Measurements from ENCODE around the gene IQGAP2. TPM values are rescaled to one million over a fixed set of nuclear protein-coding genes. Genes with fewer than 3 reads are reported as not detected.
A peak's percentile ranks its signal among the peaks of the same experiment; 100 is the strongest.
"Not testable (repeated sequence)": the region's sequence is repeated elsewhere in the genome, so short reads cannot be mapped to it uniquely, and the experiment has no call there.

IQGAP2 gene
- total RNA-seq, 1 experiment from 2014 or later = not detected

DNA sequence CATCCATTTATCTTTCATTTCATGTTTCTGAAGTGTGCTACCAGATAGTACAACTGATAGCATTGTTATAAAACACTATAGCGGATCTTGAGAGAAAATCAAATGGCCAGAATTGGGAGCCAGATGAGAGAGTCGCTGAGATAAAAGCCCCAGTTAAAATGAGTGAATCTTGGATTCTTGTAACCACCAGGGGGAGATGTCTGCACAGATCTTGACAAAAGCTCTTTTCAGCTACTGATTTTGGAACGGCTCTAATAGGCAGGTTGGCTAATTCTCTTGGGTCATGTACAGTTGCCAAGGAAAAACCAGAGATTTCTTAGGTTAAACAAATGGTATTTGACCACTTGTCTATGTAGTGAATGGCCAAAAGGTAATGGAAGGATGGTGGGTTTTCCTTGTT is 198.4 kb downstream of the IQGAP2 start:
- Histone ChIP-seq H2AFZ (ENCODE audit: low read length) (no peak overlapping the region), H3K9me3 (ENCODE audit: low read length) (no peaks in the 10 kb centered on the region), H3K36me3 (ENCODE audit: low read depth, low read length) (no peaks in the 10 kb centered on the region), H3K9ac (ENCODE audit: low read length) (no peak overlapping the region), H3K4me3 (ENCODE audit: low read length) (no peak overlapping the region), H3K27me3 (ENCODE audit: low read length) (no peaks in the 10 kb centered on the region), H3K4me2 (ENCODE audit: low read length) (no peak overlapping the region), H3F3A (ENCODE audit: low read length, unreplicated experiment) (no peaks in the 10 kb centered on the region), H4K20me1 (ENCODE audit: low read length) (no peaks in the 10 kb centered on the region), H3K79me2 (ENCODE audit: low read length) (no peaks in the 10 kb centered on the region), H3K9me2 (replicated peaks; ENCODE audit: low read length) (no peaks in the 10 kb centered on the region), H3K27ac (ENCODE audit: low read length) (no peak overlapping the region), H3K4me1 (ENCODE audit: insufficient read depth, low read length) (peaks cover 7% of the 10 kb centered on the region)
- no TSS peak for BruUV-seq (replicated peaks)
- POLR2A ChIA-PET (ENCODE audit: unreplicated experiment) = no interaction called here
- DNase-seq (peak; percentile 69), ATAC-seq (peak; percentile 67)
- no peak for TF ChIP-seq EZH2 (IDR thresholded peaks at IDR 0.05; ENCODE audit: low read length, unreplicated experiment)
- TF ChIP-seq, protein P1, sequence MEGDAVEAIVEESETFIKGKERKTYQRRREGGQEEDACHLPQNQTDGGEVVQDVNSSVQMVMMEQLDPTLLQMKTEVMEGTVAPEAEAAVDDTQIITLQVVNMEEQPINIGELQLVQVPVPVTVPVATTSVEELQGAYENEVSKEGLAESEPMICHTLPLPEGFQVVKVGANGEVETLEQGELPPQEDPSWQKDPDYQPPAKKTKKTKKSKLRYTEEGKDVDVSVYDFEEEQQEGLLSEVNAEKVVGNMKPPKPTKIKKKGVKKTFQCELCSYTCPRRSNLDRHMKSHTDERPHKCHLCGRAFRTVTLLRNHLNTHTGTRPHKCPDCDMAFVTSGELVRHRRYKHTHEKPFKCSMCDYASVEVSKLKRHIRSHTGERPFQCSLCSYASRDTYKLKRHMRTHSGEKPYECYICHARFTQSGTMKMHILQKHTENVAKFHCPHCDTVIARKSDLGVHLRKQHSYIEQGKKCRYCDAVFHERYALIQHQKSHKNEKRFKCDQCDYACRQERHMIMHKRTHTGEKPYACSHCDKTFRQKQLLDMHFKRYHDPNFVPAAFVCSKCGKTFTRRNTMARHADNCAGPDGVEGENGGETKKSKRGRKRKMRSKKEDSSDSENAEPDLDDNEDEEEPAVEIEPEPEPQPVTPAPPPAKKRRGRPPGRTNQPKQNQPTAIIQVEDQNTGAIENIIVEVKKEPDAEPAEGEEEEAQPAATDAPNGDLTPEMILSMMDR (conservative IDR thresholded peaks at IDR 0.05; ENCODE audit: low read depth, low read length) = peak; percentile 75
- no peak for TF ChIP-seq EZH2phosphoT487 (IDR thresholded peaks at IDR 0.05; ENCODE audit: borderline replicate concordance, low read length)
- intact Hi-C loops (cut with micrococcal nuclease) = loop anchor here (1.0 to 5.0 kb wide), 7 partner anchors 40 to 415 kb away; partner anchors contain the start of gene F2R
- CTCF ChIA-PET = interaction anchor here (0.6 to 2.0 kb wide), 3 partner anchors 170 to 217 kb away, joined by 5 to 23 read pairs (median 6); no protein-coding TSS in a partner anchor

- H3K9me2 ChIP-seq (replicated peaks; ENCODE audit: low read length) = no peaks in the 10 kb centered on the region
- ChIA-PET CTCF (interaction anchor here (0.7 to 2.0 kb wide), 3 partner anchors 168 to 172 kb away, joined by 4 to 23 read pairs (median 6); no protein-coding TSS in a partner anchor), POLR2A (ENCODE audit: unreplicated experiment) (no interaction called here)
- H3K4me3 ChIP-seq (ENCODE audit: low read length) = no peak overlapping the region
- H2AFZ ChIP-seq (ENCODE audit: low read length) = no peak overlapping the region
- peaks cover 7% of the 10 kb centered on the region for H3K4me1 ChIP-seq (ENCODE audit: insufficient read depth, low read length)
- H3K36me3 ChIP-seq (ENCODE audit: low read depth, low read length) = no peaks in the 10 kb centered on the region
- H3K27ac ChIP-seq (ENCODE audit: low read length) = no peak overlapping the region
- no peaks in the 10 kb centered on the region for H3K27me3 ChIP-seq (ENCODE audit: low read length)
- TF ChIP-seq EZH2 (IDR thresholded peaks at IDR 0.05; ENCODE audit: low read length, unreplicated experiment) = no peak
- TF ChIP-seq EZH2phosphoT487 (IDR thresholded peaks at IDR 0.05; ENCODE audit: borderline replicate concordance, low read length) = no peak
- TF ChIP-seq, protein P1 (conservative IDR thresholded peaks at IDR 0.05; ENCODE audit: low read depth, low read length) = peak; percentile 41; the same call in 1 of the 2 replicates
- H3K9ac ChIP-seq (ENCODE audit: low read length) = no peak overlapping the region
- H3K9me3 ChIP-seq (ENCODE audit: low read length) = no peaks in the 10 kb centered on the region
- H3F3A ChIP-seq (ENCODE audit: low read length, unreplicated experiment) = no peaks in the 10 kb centered on the region
- H3K79me2 ChIP-seq (ENCODE audit: low read length) = no peaks in the 10 kb centered on the region
- no peak overlapping the region for H3K4me2 ChIP-seq (ENCODE audit: low read length)
- intact Hi-C loops (cut with micrococcal nuclease) = loop anchor here (5.0 kb wide), 2 partner anchors 85 to 220 kb away; no protein-coding TSS in a partner anchor
- H4K20me1 ChIP-seq (ENCODE audit: low read length) = no peaks in the 10 kb centered on the region
- DNase-seq (peak; percentile 32), ATAC-seq (no peak)
- no TSS peak for BruUV-seq (replicated peaks)
Observed at GRCh38 chr5:76602094-76602726, 199.1 kb downstream of the IQGAP2 start.

DNA sequence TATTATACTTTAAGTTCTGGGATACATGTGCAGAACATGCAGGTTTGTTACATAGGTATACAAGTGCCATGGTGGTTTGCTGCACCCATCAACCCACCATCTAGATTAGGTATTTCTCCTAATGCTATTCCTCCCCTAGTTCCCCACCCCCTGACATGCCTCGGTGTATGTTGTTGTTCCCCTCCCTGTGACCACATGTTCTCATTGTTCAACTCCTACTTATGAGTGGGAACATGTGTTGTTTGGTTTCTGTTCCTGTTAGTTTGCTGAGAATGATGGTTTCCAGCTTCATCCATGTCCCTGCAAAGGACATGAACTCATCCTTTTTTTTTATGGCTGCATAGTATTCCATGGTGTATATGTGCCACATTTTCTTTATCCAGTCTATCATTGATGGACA is 200.9 kb downstream of the IQGAP2 start:
- CTCF ChIA-PET; H3K4me1 ChIP-seq (ENCODE audit: insufficient read depth, low read length); H3K4me2 ChIP-seq (ENCODE audit: low read length); H2AFZ ChIP-seq (ENCODE audit: low read length); H3K9me3 ChIP-seq (ENCODE audit: low read length); ATAC-seq; POLR2A ChIA-PET (ENCODE audit: unreplicated experiment); H3K4me3 ChIP-seq (ENCODE audit: low read length); H3K27ac ChIP-seq (ENCODE audit: low read length); H3F3A ChIP-seq (ENCODE audit: low read length, unreplicated experiment); H3K36me3 ChIP-seq (ENCODE audit: low read depth, low read length); BruUV-seq (replicated peaks); H3K27me3 ChIP-seq (ENCODE audit: low read length); H4K20me1 ChIP-seq (ENCODE audit: low read length); H3K9ac ChIP-seq (ENCODE audit: low read length); H3K9me2 ChIP-seq (replicated peaks; ENCODE audit: low read length); H3K79me2 ChIP-seq (ENCODE audit: low read length); DNase-seq: not testable (repeated sequence)
- intact Hi-C loops (cut with micrococcal nuclease) = loop anchor here (5.0 kb wide), 2 partner anchors 83 to 218 kb away; no protein-coding TSS in a partner anchor

Data from PC-3 (cell line).